ENCODE results near the gene CPSF2. TPM values are rescaled to one million over a fixed set of nuclear protein-coding genes. Genes with fewer than 3 reads are reported as not detected.
"Not testable (repeated sequence)": the region's sequence is repeated elsewhere in the genome, so short reads cannot be mapped to it uniquely, and the experiment has no call there.

Gene CPSF2
- polyA plus RNA-seq, 1 of the 3 experiments (the other 2 are of a cell fraction): 11.7 TPM

DNA sequence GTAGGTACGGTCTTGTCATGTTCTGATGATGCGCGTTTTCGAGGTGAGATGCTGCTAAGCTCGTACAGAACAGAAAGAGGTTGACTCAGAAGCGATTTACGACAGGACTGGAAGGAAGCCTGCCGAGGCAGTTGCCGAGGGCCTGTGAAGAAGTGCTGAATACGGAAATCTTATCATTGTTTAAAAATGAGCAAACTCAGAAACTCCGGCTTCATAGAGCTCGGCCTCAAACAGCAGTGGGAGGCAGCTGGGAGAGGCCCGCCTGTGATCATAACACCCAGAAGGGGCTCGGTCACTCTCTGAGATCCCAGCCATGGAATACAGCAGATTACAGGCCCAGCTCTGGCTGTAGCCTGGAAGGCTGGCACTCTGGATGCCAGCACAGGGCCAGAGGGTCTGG lies 87.4 kb downstream of the CPSF2 start:
- Histone ChIP-seq H3K79me2 (ENCODE audit: insufficient read depth) (no peaks in the 10 kb centered on the region), H3K9me2 (no peaks in the 10 kb centered on the region), H3K4me2 (no peak overlapping the region), H2AFZ (ENCODE audit: low read depth) (peak overlapping the region; percentile 42; the same call in 1 of the 2 replicates), H3K4me3 (ENCODE audit: low read depth in 2 of 2, low read length in 1 of 2) (no peak overlapping the region), H3K9me3 (no peaks in the 10 kb centered on the region), H3K27ac (ENCODE audit: low read depth in 2 of 2, low read length in 1 of 2) (no peak overlapping the region), H3K36me3 (replicated peaks in 1 of 2; ENCODE audit: control insufficient read depth in 1 of 2, insufficient read depth in 2 of 2, low read length in 1 of 2) (no peaks in the 10 kb centered on the region), H3K9ac (no peak overlapping the region), H4K20me1 (ENCODE audit: insufficient read depth) (no peaks in the 10 kb centered on the region), H3F3A (replicated peaks; ENCODE audit: insufficient read depth) (no peaks in the 10 kb centered on the region), H3K4me1 (ENCODE audit: control insufficient read depth in 1 of 2, insufficient read depth in 2 of 2, low read depth in 1 of 2, low read length in 1 of 2) (no peaks in the 10 kb centered on the region), H3K27me3 (ENCODE audit: insufficient read depth) (peaks cover 36% of the 10 kb centered on the region)
- ChIA-PET CTCF (no interaction called here), POLR2A (no interaction called here)
- TF ChIP-seq RCOR1 (IDR thresholded peaks at IDR 0.05; ENCODE audit: low read length): no peak
- TF ChIP-seq SMC3 (IDR thresholded peaks at IDR 0.05; ENCODE audit: low read depth, low read length): no peak
- TF ChIP-seq, protein P1, sequence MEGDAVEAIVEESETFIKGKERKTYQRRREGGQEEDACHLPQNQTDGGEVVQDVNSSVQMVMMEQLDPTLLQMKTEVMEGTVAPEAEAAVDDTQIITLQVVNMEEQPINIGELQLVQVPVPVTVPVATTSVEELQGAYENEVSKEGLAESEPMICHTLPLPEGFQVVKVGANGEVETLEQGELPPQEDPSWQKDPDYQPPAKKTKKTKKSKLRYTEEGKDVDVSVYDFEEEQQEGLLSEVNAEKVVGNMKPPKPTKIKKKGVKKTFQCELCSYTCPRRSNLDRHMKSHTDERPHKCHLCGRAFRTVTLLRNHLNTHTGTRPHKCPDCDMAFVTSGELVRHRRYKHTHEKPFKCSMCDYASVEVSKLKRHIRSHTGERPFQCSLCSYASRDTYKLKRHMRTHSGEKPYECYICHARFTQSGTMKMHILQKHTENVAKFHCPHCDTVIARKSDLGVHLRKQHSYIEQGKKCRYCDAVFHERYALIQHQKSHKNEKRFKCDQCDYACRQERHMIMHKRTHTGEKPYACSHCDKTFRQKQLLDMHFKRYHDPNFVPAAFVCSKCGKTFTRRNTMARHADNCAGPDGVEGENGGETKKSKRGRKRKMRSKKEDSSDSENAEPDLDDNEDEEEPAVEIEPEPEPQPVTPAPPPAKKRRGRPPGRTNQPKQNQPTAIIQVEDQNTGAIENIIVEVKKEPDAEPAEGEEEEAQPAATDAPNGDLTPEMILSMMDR (IDR thresholded peaks at IDR 0.05): no peak
- no peak for TF ChIP-seq TCF12 (IDR thresholded peaks at IDR 0.05)
- TF ChIP-seq, protein P2, sequence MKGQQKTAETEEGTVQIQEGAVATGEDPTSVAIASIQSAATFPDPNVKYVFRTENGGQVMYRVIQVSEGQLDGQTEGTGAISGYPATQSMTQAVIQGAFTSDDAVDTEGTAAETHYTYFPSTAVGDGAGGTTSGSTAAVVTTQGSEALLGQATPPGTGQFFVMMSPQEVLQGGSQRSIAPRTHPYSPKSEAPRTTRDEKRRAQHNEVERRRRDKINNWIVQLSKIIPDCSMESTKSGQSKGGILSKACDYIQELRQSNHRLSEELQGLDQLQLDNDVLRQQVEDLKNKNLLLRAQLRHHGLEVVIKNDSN (IDR thresholded peaks at IDR 0.05; ENCODE audit: borderline replicate concordance, low read depth): no peak
- no peak for TF ChIP-seq GABPA (IDR thresholded peaks at IDR 0.05; ENCODE audit: low read depth)
- no peak for TF ChIP-seq FOXJ3 (CRISPR knock-in tag; IDR thresholded peaks at IDR 0.05)
- no peak for TF ChIP-seq POLR2AphosphoS5 (IDR thresholded peaks at IDR 0.05; ENCODE audit: low read depth, low read length)
- no peak for TF ChIP-seq YY1 (IDR thresholded peaks at IDR 0.05; ENCODE audit: low read depth)
- no peak for TF ChIP-seq TEAD4 (IDR thresholded peaks at IDR 0.05; ENCODE audit: borderline replicate concordance, insufficient read depth)
- TF ChIP-seq CHD2 (IDR thresholded peaks at IDR 0.05; ENCODE audit: low read length, partially characterized antibody): no peak
- TF ChIP-seq, protein P3, sequence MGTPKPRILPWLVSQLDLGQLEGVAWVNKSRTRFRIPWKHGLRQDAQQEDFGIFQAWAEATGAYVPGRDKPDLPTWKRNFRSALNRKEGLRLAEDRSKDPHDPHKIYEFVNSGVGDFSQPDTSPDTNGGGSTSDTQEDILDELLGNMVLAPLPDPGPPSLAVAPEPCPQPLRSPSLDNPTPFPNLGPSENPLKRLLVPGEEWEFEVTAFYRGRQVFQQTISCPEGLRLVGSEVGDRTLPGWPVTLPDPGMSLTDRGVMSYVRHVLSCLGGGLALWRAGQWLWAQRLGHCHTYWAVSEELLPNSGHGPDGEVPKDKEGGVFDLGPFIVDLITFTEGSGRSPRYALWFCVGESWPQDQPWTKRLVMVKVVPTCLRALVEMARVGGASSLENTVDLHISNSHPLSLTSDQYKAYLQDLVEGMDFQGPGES (IDR thresholded peaks at IDR 0.05; ENCODE audit: low read depth, low read length): no peak
- TF ChIP-seq NFIC (IDR thresholded peaks at IDR 0.05; ENCODE audit: borderline replicate concordance): no peak
- TF ChIP-seq, protein P4, sequence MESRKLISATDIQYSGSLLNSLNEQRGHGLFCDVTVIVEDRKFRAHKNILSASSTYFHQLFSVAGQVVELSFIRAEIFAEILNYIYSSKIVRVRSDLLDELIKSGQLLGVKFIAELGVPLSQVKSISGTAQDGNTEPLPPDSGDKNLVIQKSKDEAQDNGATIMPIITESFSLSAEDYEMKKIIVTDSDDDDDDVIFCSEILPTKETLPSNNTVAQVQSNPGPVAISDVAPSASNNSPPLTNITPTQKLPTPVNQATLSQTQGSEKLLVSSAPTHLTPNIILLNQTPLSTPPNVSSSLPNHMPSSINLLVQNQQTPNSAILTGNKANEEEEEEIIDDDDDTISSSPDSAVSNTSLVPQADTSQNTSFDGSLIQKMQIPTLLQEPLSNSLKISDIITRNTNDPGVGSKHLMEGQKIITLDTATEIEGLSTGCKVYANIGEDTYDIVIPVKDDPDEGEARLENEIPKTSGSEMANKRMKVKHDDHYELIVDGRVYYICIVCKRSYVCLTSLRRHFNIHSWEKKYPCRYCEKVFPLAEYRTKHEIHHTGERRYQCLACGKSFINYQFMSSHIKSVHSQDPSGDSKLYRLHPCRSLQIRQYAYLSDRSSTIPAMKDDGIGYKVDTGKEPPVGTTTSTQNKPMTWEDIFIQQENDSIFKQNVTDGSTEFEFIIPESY (IDR thresholded peaks at IDR 0.05; ENCODE audit: borderline replicate concordance, low read depth): no peak
- TF ChIP-seq, protein P5, sequence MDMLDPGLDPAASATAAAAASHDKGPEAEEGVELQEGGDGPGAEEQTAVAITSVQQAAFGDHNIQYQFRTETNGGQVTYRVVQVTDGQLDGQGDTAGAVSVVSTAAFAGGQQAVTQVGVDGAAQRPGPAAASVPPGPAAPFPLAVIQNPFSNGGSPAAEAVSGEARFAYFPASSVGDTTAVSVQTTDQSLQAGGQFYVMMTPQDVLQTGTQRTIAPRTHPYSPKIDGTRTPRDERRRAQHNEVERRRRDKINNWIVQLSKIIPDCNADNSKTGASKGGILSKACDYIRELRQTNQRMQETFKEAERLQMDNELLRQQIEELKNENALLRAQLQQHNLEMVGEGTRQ (IDR thresholded peaks at IDR 0.05; ENCODE audit: borderline replicate concordance, low read depth, low read length): no peak
- no peak for TF ChIP-seq EP300 (IDR thresholded peaks at IDR 0.05; ENCODE audit: borderline replicate concordance in 1 of 2, low read depth in 1 of 2, low read length in 1 of 2)
- TF ChIP-seq FOXM1 (IDR thresholded peaks at IDR 0.05; ENCODE audit: low read depth): no peak
- no peak for DNase-seq
- 34% methylated on average over 13 of the region's 14 CpGs for WGBS (ENCODE audit: low lambda C conversion rate)

DNA sequence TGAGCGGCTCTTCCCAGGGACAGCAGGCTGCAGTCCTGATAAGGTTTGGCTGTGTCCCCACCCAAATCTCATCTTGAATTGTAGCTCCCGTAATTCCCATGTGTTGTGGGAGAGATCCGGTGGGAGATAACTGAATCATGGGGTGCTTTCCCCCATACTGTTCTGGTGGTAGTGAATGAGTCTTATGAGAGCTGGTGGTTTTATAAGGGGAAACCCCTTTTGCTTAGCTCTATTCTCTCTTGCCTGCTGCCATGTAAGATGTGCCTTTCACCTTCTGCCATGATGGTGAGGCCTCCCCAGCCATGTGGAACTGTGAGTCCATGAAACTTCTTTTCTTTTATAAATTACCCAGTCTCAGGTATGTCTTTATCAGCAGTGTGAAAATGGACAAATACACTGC lies 91.4 kb downstream of the CPSF2 start:
- H4K20me1 ChIP-seq (ENCODE audit: insufficient read depth); H3K4me1 ChIP-seq (ENCODE audit: control insufficient read depth in 1 of 2, insufficient read depth in 2 of 2, low read depth in 1 of 2, low read length in 1 of 2); H3K9me2 ChIP-seq; H3K79me2 ChIP-seq (ENCODE audit: insufficient read depth); H3F3A ChIP-seq (replicated peaks; ENCODE audit: insufficient read depth); CTCF ChIA-PET; POLR2A ChIA-PET; H3K27ac ChIP-seq (ENCODE audit: low read depth in 2 of 2, low read length in 1 of 2); H3K9me3 ChIP-seq; DNase-seq; H2AFZ ChIP-seq (ENCODE audit: low read depth); H3K36me3 ChIP-seq (replicated peaks in 1 of 2; ENCODE audit: control insufficient read depth in 1 of 2, insufficient read depth in 2 of 2, low read length in 1 of 2); H3K9ac ChIP-seq; H3K4me3 ChIP-seq (ENCODE audit: low read depth in 2 of 2, low read length in 1 of 2); H3K4me2 ChIP-seq: not testable (repeated sequence)
- WGBS (ENCODE audit: low lambda C conversion rate): 19% methylated on average over 3 of the region's 3 CpGs
- H3K27me3 ChIP-seq (ENCODE audit: insufficient read depth): peaks cover 54% of the 10 kb centered on the region
